Upper lobe of left lung (tissue), 4 donors: ENCODE data around the gene GUCA1C.

Experiments
- CTCF ChIP-seq, 6 experiments: fragments of 450-650 bp in 4 of 6; fragments of 200-600 bp in 2 of 6; sonication (generic) in 2 of 6; IDR thresholded peaks; one replicate each; pipeline ENCODE4 v1.5.1; 2016 to 2019; ENCODE audit warnings: antibody characterized with exemption in 6 of 6
- POLR2A ChIP-seq, 4 donors: fragments of 450-650 bp; IDR thresholded peaks; one replicate each; pipeline ENCODE4 v1.5.1; 2016 to 2017; ENCODE audit warnings: antibody characterized with exemption in 4 of 4, mild to moderate bottlenecking in 2 of 4

GRCh38 chr3:108940166-108940565 is 13.5 kb downstream of the GUCA1C start:
- TF ChIP-seq CTCF (IDR thresholded peaks at IDR 0.05) (no peak), POLR2A (IDR thresholded peaks at IDR 0.05) (no peak)
